WTC11 (cell line): ENCODE data around the gene ARID4B. TPM values are rescaled to one million over a fixed set of nuclear protein-coding genes. Genes with fewer than 3 reads are reported as not detected.

Experiments used
- ATAC-seq: fragments of 200-7000 bp; cut with Tn5 transposase; 2 replicates; pipeline ENCODE4 v1.10.0; 2021; ENCODE audit warnings: mild to moderate bottlenecking, moderate library complexity
- CTCF ChIA-PET: fragments of 300-600 bp; sonication (Branson Sonifier 250); formaldehyde crosslinking; loops from one replicate; lab custom pipeline; 2021; ENCODE audit warnings: antibody characterized with exemption; lab: Charles Lee
- POLR2A ChIA-PET: fragments of 350-600 bp; sonication (Branson Sonifier 250); formaldehyde crosslinking; loops from one replicate; lab custom pipeline; 2021; ENCODE audit warnings: antibody characterized with exemption; lab: Charles Lee
- DNase-seq: peaks from one replicate; pipeline ENCODE4 v3.0.0; 2021; ENCODE audit warnings: low spot score
- H3K27ac Mint-ChIP-seq: 2 replicates; pipeline ENCODE4 v1.8.0; 2021; ENCODE audit warnings: mixed read lengths
- H3K27me3 Mint-ChIP-seq: 2 replicates; pipeline ENCODE4 v1.8.0; 2021; ENCODE audit warnings: low read depth, mild to moderate bottlenecking, moderate library complexity, mixed read lengths
- H3K36me3 Mint-ChIP-seq: 2 replicates; pipeline ENCODE4 v1.8.0; 2021; ENCODE audit warnings: mixed read lengths
- H3K4me1 Mint-ChIP-seq: 2 replicates; pipeline ENCODE4 v1.8.0; 2022; ENCODE audit warnings: mixed read lengths
- H3K4me3 Mint-ChIP-seq: 2 replicates; pipeline ENCODE4 v1.8.0; 2021; ENCODE audit warnings: mild to moderate bottlenecking, moderate library complexity, mixed read lengths
- H3K9me3 Mint-ChIP-seq: 2 replicates; pipeline ENCODE4 v1.8.0; 2021; ENCODE audit warnings: mixed read lengths
- ATF3 ChIP-seq: sonication (generic); formaldehyde crosslinking; conservative IDR thresholded peaks from 2 replicates; pipeline ENCODE4 v1.8.1; 2022; ENCODE audit warnings: mild to moderate bottlenecking, missing genetic modification reagents
- CREB1 ChIP-seq: sonication (generic); formaldehyde crosslinking; IDR thresholded peaks from 2 replicates; pipeline ENCODE4 v1.8.0; 2023; ENCODE audit warnings: mild to moderate bottlenecking, missing genetic modification reagents
- FOXK1 ChIP-seq: sonication (generic); formaldehyde crosslinking; IDR thresholded peaks from 2 replicates; pipeline ENCODE4 v1.8.0; 2022; ENCODE audit warnings: mild to moderate bottlenecking, moderate library complexity, missing genetic modification reagents
- FOXP4 ChIP-seq: sonication (generic); formaldehyde crosslinking; IDR thresholded peaks from 2 replicates; pipeline ENCODE4 v1.8.0; 2022; ENCODE audit warnings: mild to moderate bottlenecking, missing genetic modification reagents
- PREB ChIP-seq: sonication (generic); formaldehyde crosslinking; IDR thresholded peaks from 2 replicates; pipeline ENCODE4 v1.8.1; 2022; ENCODE audit warnings: mild to moderate bottlenecking, missing genetic modification reagents, moderate library complexity, borderline replicate concordance
- SMAD4 ChIP-seq: sonication (generic); formaldehyde crosslinking; IDR thresholded peaks from 2 replicates; pipeline ENCODE4 v1.8.0; 2022; ENCODE audit warnings: mild to moderate bottlenecking, missing genetic modification reagents
- SOX15 ChIP-seq: fragments of 250-450 bp; sonication (Bioruptor Pico); IDR thresholded peaks from 2 replicates; pipeline ENCODE4 v1.9.0; 2021; ENCODE audit warnings: mild to moderate bottlenecking
- ZNF232 ChIP-seq: sonication (generic); formaldehyde crosslinking; IDR thresholded peaks from 2 replicates; pipeline ENCODE4 v1.8.0; 2022; ENCODE audit warnings: mild to moderate bottlenecking, missing genetic modification reagents
- total RNA-seq: library from RNA; stranded (reverse); gene quantifications from 3 replicates; pipeline ENCODE4 v1.2.3, GENCODE V29; 2021
- TF ChIP-seq, protein P1 (sequence below): fragments of 250-450 bp; sonication (Bioruptor Pico); IDR thresholded peaks from 2 replicates; pipeline ENCODE4 v1.9.0; 2021; ENCODE audit warnings: mild to moderate bottlenecking, borderline replicate concordance
- TF ChIP-seq, protein P2 (sequence below): fragments of 250-450 bp; sonication (Bioruptor Pico); IDR thresholded peaks from 2 replicates; pipeline ENCODE4 v2.1.2; 2022; ENCODE audit warnings: mild to moderate bottlenecking, moderate library complexity
- TF ChIP-seq, protein P3 (sequence below): sonication (generic); formaldehyde crosslinking; IDR thresholded peaks from 2 replicates; pipeline ENCODE4 v1.8.1; 2023; ENCODE audit warnings: mild to moderate bottlenecking, missing genetic modification reagents
- TF ChIP-seq, protein P4 (sequence below): sonication (generic); formaldehyde crosslinking; IDR thresholded peaks from 2 replicates; pipeline ENCODE4 v1.8.0; 2023; ENCODE audit warnings: missing genetic modification reagents
- TF ChIP-seq, protein P5 (sequence below): sonication (generic); formaldehyde crosslinking; IDR thresholded peaks from 2 replicates; pipeline ENCODE4 v1.8.0; 2023; ENCODE audit warnings: mild to moderate bottlenecking, missing genetic modification reagents

ARID4B gene
- total RNA-seq, 1 experiment from 2014 or later, result 35.7 TPM

GRCh38 chr1:235158680-235159079 lies 169.3 kb downstream of the ARID4B start:
- no peak overlapping the region for H3K4me3 Mint-ChIP-seq
- no peak overlapping the region for H3K27ac Mint-ChIP-seq
- ChIA-PET POLR2A (interaction anchor here (0.6 to 0.7 kb wide), 2 partner anchors 23 to 901 kb away, joined by 3 to 4 read pairs; no protein-coding TSS in a partner anchor), CTCF (interaction anchor here (0.8 kb wide), 1 partner anchor 257 kb away, joined by 5 read pairs; no protein-coding TSS in a partner anchor)
- DNase-seq, result no peak
- peaks cover 12% of the 10 kb centered on the region for H3K4me1 Mint-ChIP-seq
- TF ChIP-seq FOXP4 (CRISPR knock-in tag) (no peak), PREB (CRISPR knock-in tag) (no peak), SOX15 (no peak)
- TF ChIP-seq, protein P1, sequence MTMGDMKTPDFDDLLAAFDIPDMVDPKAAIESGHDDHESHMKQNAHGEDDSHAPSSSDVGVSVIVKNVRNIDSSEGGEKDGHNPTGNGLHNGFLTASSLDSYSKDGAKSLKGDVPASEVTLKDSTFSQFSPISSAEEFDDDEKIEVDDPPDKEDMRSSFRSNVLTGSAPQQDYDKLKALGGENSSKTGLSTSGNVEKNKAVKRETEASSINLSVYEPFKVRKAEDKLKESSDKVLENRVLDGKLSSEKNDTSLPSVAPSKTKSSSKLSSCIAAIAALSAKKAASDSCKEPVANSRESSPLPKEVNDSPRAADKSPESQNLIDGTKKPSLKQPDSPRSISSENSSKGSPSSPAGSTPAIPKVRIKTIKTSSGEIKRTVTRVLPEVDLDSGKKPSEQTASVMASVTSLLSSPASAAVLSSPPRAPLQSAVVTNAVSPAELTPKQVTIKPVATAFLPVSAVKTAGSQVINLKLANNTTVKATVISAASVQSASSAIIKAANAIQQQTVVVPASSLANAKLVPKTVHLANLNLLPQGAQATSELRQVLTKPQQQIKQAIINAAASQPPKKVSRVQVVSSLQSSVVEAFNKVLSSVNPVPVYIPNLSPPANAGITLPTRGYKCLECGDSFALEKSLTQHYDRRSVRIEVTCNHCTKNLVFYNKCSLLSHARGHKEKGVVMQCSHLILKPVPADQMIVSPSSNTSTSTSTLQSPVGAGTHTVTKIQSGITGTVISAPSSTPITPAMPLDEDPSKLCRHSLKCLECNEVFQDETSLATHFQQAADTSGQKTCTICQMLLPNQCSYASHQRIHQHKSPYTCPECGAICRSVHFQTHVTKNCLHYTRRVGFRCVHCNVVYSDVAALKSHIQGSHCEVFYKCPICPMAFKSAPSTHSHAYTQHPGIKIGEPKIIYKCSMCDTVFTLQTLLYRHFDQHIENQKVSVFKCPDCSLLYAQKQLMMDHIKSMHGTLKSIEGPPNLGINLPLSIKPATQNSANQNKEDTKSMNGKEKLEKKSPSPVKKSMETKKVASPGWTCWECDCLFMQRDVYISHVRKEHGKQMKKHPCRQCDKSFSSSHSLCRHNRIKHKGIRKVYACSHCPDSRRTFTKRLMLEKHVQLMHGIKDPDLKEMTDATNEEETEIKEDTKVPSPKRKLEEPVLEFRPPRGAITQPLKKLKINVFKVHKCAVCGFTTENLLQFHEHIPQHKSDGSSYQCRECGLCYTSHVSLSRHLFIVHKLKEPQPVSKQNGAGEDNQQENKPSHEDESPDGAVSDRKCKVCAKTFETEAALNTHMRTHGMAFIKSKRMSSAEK (CRISPR knock-in tag), result no peak
- no peaks in the 10 kb centered on the region for H3K27me3 Mint-ChIP-seq
- H3K9me3 Mint-ChIP-seq, result no peaks in the 10 kb centered on the region
- no peak for ATAC-seq
- H3K36me3 Mint-ChIP-seq, result peaks cover 21% of the 10 kb centered on the region

DNA sequence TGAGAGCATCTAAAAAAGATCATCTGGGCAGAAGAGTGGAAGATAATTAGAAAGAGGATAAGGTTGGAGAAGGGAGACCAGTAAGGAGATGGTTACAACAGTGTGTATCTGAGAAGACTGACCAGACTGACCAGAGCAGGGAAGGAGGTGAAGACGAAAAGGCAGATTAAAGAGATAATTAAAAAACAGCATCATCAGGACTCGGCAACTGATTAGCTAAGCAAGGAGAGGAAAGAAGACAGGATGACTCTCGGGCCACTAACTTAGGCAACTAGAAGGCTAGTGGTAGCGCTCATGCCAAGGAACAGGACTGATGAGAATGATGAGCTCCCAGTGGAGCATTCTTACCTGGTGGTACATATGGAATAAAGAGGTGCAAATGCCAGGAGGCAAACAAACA lies 170.8 kb downstream of the ARID4B start:
- H3K27ac Mint-ChIP-seq, result no peak overlapping the region
- ChIA-PET CTCF (no interaction called here), POLR2A (no interaction called here)
- ATAC-seq (no peak), DNase-seq (no peak)
- no peaks in the 10 kb centered on the region for H3K9me3 Mint-ChIP-seq
- H3K27me3 Mint-ChIP-seq, result no peaks in the 10 kb centered on the region
- H3K4me3 Mint-ChIP-seq, result no peak overlapping the region
- TF ChIP-seq ATF3 (CRISPR knock-in tag) (no peak), FOXK1 (CRISPR knock-in tag) (no peak), ZNF232 (CRISPR knock-in tag) (no peak), CREB1 (CRISPR knock-in tag) (no peak), SMAD4 (no peak)
- TF ChIP-seq, protein P2, sequence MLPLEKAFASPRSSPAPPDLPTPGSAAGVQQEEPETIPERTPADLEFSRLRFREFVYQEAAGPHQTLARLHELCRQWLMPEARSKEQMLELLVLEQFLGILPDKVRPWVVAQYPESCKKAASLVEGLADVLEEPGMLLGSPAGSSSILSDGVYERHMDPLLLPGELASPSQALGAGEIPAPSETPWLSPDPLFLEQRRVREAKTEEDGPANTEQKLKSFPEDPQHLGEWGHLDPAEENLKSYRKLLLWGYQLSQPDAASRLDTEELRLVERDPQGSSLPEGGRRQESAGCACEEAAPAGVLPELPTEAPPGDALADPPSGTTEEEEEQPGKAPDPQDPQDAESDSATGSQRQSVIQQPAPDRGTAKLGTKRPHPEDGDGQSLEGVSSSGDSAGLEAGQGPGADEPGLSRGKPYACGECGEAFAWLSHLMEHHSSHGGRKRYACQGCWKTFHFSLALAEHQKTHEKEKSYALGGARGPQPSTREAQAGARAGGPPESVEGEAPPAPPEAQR (CRISPR knock-in tag), result no peak
- TF ChIP-seq, protein P3, sequence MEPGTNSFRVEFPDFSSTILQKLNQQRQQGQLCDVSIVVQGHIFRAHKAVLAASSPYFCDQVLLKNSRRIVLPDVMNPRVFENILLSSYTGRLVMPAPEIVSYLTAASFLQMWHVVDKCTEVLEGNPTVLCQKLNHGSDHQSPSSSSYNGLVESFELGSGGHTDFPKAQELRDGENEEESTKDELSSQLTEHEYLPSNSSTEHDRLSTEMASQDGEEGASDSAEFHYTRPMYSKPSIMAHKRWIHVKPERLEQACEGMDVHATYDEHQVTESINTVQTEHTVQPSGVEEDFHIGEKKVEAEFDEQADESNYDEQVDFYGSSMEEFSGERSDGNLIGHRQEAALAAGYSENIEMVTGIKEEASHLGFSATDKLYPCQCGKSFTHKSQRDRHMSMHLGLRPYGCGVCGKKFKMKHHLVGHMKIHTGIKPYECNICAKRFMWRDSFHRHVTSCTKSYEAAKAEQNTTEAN (CRISPR knock-in tag), result no peak
- TF ChIP-seq, protein P4, sequence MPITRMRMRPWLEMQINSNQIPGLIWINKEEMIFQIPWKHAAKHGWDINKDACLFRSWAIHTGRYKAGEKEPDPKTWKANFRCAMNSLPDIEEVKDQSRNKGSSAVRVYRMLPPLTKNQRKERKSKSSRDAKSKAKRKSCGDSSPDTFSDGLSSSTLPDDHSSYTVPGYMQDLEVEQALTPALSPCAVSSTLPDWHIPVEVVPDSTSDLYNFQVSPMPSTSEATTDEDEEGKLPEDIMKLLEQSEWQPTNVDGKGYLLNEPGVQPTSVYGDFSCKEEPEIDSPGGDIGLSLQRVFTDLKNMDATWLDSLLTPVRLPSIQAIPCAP (CRISPR knock-in tag), result no peak
- TF ChIP-seq, protein P5, sequence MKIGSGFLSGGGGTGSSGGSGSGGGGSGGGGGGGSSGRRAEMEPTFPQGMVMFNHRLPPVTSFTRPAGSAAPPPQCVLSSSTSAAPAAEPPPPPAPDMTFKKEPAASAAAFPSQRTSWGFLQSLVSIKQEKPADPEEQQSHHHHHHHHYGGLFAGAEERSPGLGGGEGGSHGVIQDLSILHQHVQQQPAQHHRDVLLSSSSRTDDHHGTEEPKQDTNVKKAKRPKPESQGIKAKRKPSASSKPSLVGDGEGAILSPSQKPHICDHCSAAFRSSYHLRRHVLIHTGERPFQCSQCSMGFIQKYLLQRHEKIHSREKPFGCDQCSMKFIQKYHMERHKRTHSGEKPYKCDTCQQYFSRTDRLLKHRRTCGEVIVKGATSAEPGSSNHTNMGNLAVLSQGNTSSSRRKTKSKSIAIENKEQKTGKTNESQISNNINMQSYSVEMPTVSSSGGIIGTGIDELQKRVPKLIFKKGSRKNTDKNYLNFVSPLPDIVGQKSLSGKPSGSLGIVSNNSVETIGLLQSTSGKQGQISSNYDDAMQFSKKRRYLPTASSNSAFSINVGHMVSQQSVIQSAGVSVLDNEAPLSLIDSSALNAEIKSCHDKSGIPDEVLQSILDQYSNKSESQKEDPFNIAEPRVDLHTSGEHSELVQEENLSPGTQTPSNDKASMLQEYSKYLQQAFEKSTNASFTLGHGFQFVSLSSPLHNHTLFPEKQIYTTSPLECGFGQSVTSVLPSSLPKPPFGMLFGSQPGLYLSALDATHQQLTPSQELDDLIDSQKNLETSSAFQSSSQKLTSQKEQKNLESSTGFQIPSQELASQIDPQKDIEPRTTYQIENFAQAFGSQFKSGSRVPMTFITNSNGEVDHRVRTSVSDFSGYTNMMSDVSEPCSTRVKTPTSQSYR, result no peak
- peaks cover 12% of the 10 kb centered on the region for H3K4me1 Mint-ChIP-seq
- H3K36me3 Mint-ChIP-seq, result peaks cover 36% of the 10 kb centered on the region
